Dedifferentiated amniotic fluid mesenchymal stem cell (primary cell): Measurements from ENCODE around the gene USH2A.

Experiments
- DNase-seq: peaks from one replicate; pipeline ENCODE4 v3.0.0-alpha.2; 2016; ENCODE audit errors: extremely low spot score

The USH2A gene

DNA sequence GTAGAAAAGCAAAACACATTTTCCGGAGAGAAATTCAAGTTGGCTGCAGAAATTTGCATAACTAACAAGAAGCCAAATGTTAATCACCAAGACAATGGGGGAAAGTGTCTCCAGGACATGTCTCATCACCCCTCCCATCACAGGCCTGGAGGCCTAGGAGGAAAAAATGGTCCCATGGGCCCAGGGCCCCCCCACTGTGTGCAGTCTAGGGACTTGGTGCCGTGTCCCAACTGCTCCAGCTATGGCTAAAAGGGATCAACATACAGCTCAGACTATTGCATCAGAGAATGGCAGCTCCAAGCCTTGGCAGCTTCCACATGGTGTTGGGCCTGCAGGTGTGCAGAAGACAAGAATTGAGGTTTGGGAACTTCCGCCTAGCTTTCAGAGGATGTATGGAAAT is 138.2 kb downstream of the USH2A start:
- no peak for DNase-seq

DNA sequence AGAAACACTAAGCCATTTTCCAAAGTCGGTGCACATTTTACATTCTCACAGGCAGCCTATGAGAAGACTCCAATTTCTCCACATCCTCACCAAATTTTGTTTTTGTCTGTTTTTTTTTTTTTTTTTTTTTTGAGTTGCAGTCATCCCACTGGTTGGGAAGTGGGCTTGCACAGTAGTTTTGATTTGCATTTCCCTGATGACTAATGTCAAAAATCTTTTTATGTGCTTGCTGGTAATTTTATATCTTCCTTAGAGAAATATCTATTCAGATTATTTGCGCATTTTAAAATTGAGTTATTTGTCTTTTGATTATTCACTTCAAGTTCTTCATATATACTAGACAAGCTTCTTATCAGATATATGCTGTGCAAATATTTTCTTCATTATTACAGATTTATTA is 141.5 kb downstream of the USH2A start:
- DNase-seq, result no peak

DNA sequence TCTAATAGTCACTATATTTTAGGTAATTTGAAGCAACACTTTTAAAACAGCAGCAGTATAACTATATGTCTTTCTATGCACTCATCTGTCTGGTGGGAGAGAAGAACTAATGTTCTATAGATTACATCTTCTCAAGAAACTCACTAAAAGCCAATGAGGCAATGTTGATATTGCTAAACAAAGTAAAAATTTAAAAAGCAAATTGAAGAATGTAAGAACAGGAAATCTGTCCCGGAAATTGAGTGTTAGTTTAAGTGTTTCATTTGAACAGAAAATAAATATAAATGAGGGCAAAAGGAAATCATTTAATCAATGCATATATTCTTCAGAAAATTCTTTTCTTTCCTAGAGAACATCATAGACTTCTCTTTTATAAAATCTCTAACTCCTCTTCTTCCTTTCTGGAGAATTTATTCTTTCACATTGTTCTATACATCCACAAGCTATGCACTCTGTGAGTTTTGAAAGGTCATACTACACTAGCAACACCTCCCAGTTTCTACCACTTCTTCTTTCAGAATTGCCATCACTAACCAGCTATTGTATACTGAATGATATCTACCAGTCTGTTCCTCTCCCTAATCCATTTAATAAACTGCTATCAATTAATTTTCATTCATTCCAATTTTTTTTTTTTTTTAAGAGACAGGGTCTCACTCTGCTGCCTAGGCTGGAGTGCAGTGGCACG is 153.0 kb downstream of the USH2A start:
- DNase-seq, result no peak

DNA sequence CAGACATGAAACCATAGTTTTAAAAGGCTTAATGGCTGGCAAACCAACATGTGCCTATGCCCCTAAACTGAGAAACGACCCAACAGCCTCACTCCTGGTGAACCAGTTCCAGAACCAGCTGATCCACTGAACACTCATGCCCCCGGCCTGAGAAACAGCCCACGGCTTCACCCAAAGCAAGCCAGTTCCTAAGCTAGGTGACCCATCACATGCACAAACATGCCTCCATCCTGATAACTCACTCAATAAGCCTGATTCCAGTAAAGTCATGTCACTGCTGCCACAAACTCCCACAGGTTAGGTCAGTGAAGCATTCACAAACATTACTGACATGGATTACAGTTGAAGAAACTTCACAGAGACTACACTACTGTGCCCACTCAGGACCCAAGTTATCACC is 161.6 kb downstream of the USH2A start:
- no peak for DNase-seq

DNA sequence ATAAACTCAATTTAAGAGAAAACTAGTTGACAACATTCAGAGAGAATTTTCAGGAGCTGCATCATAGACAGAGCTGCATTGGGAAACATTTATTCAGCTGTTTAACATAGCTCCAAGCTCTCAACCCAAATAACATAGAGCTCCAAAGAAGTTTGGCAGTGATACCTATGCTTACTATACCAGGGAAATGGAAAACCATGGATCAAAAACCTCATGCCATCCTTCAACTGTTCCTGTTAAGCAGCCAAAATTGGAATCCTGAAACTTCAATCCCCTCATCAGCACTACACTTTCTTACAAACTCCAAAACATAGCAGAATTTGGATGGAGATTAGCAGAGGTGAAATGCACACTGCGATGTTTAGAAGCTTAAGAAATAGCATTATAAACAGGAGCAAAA is 164.4 kb downstream of the USH2A start:
- no peak for DNase-seq

DNA sequence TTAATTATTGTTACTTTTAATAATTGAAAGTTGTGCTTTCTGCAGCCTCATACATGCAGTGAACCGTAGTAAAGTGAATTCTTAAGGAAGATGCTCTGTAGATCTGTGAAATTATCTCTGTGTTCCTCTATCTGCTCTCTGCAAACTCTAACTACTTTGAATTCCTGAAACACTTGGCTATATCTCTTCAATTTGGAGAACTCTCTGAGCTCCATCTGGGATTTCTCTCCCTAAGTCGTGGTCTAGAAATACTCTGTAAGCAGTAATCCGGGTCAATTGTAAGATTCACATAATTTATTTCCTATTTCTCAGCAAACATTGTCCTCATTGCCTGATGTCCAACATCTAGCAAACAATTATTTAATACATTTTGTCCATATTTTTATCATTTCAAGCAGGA is 164.9 kb downstream of the USH2A start:
- DNase-seq, result no peak

DNA sequence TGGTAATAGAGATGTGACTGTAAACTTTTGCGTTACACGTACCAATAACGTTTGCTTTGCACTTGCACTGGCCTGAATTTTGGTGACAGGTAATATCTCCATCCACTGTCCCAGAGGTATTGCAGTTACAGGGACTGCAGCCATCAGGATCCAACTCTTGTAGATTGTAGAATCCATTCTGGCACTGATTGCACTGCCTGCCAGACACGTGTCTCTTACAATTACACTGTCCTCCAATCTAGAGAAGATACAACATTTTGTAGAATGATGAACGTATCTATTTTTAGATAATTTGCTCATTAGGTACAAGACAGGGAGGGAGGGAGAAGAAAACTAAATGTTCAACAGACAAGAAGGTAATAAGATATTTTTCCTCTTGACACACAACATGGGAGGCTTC is 172.4 kb downstream of the USH2A start:
- no peak for DNase-seq

DNA sequence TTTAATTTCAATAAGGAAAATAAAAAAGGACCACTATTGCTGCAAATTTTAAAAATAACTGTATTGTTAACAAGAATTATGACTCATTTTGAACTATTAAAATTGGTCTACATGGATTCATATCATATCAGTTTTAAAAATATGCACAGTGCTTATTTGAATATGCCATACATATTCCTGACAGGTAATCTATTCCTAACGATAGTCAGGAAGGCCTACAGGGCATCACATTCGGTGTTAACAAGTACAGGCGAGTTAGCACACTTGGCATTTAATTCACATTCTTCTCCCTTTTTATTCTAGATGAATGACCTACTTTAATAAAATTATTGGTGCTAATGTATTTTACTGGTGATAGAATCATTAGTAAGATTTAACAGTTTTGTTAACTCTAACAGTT is 174.6 kb downstream of the USH2A start:
- no peak for DNase-seq

DNA sequence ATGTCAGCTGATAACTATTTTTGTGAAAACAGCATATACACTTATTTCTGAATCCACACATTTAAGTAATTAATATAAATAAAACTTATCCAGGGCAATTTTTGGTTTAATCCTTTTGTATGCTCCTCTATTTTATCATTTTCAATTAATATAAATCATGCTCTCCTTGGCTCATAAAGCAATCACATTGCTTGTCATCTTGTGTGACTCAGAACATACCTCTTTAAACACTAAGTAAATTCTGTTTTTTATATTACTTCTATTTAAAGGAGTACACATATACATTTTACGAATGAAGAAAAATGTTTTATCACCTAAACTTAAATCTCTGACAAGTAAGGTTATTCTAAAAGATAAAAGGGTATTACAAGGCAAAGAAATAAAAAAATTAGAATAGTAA is 175.3 kb downstream of the USH2A start:
- DNase-seq, result no peak

DNA sequence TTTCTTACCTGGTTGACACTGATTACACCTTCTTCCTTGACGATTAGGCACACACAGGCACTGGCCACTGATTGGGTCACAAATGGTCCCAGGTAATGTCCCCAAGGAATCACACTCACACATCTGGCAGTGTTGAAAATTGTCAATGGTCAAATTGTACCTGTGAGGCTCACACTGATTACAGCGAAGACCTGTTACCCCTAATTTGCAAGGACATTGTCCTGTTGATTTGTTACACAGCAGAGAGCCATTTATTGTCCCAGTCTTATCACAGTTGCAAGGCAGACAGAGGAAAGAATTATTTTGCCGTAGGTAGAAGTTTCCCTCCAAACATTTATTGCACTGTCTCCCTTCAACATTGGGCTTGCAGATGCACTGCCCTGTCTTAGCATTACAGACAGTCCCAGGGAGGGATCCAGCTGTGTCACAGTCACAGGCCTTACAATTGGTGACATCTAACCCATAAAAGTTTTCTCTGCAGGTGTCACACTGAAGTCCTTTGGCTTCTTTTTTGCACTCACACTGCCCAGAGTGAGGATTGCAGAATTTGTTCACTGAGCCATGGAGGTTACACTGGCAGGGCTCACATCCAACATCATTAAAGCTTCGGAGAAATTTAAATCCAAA is 176.6 kb downstream of the USH2A start:
- DNase-seq, result no peak

DNA sequence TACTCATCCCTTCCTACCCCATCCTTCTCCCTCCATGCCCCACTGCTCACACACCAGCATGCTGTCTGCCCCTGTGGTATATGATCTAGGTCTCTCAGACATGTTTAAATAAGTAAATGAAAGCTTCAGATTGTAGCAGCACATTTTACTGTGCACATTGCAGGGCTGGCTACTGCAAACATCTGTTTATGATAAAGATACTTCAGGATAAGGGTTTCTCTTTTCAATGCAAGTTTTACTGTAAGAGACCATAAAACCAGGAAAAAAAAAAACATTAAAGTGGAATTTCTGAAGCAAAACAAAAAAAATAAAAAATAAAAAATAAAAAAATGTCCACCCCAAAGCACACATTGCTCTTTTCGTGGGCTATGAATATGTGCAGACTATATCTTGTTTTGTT is 184.4 kb downstream of the USH2A start:
- DNase-seq, result no peak

DNA sequence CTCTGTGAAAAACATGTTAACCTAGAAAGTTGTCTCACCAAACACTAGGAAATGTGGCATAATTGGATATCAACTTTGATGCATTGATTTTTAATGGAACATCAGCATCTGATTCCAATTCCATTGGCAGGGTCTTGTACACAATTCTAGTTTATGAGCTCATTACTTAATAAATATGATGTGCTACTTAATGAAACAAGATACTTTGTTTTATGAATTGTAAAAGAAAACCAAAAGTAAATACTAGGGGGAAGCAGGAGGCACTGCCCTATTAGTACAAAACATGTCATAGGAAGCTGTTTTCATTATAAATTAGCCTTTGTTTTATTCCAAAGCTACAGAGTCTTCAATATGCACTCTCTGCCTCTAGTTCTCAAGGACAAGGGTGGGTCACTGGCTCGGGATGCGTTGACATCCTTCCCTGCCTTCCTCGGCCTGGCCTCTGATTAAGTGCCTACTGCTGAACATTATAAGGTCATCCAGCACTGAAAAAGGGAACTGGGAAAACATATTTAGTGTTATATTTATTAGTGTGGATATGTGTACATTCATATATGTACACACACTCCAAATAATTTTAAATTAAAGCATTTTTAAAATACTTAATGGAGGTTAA is 185.2 kb downstream of the USH2A start:
- no peak for DNase-seq

DNA sequence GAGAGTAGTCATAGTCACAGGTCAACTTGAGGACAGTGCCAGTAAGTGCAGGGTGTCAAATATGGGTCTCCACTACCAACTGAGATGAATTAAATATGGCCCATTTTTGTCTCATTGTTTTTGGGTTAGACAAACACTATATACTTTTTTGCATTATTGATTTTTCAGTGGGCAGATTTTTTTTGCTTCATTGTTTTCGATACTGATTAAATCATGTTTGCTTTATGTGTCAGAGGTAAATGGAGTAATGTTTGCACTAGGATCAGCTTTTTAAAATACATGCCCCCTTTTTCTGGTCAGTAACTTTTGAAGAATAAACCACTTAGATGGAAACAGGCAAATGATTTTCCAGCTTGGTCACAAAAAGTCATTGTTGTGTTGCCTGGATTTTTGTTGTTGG is 199.0 kb downstream of the USH2A start:
- no peak for DNase-seq

DNA sequence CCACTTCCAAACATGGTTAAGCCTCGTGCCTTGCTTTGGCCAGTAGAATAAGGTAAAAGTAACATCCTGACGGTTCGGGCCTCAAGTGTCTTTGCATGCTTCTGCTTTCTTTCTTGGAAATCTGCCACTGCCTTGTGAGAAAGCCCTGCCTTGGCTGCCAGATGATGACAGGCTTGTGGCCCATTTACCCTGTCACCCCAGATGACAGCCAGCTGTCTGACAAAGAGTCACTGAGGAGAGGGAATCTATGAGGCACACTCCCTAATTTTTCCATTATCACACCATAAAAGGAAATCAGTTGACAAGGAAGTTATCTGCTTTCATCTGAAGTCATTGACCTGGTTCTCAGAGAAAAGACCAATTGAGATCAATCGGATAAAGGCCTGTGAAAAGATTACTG is 199.8 kb downstream of the USH2A start:
- no peak for DNase-seq

DNA sequence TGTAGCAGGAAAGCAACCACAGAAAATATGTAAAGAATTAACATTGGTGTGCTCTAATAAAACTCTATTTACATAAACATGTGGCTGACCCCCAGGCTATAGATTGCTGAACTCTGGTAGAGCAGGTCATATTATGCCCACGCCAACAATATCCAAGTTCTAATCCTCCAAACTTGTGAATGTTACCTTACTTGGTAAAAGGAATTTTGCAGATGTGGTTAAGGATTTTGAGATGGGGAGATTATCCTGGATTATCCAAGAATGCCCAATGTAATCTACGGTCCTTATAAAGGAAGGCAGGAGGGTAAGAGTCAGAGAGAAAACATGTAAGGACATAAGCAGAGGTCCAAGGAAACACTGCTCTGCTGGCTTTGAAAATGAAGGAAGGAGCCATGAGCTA is 201.0 kb downstream of the USH2A start:
- no peak for DNase-seq

DNA sequence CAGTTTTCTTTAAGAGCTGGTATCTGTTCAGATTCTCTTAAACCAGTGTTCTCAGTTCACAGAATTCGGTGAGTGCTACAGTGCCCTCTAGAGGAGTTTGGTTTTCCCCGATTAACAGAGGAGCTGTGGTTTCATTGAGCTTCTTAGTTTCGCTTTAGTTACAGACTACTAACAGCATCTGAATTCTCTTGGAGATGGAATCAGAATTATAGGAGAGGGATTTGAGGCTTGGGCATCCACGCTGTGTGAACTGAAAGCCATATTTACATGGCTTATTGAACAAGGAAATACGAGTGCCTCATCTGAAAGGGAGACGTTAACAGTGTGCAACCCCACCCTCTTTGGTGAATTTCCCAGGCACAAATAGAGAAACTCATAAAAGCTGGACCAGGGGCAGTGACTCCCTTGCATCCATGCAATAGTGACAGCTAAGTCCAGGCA is 202.0 kb downstream of the USH2A start:
- peak; percentile 92 for DNase-seq

DNA sequence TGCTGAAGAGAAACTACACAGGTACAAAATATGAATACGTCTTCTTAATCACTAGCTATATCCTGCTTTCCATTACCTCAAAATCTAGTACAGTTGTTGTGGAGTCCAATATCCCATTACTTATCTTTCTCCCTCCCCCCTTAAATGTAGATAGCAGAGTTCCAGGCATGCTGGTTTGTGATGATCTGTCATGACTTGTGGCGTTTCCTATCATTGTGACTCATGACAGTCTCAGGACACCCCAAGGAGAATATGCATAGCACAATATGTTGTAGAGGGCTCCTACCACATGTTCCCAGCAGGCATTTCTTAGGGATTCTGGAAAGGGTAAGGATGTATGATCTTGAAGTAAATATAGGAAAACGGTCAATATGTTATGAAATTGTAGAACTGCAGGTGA is 206.9 kb downstream of the USH2A start:
- DNase-seq, result no peak

DNA sequence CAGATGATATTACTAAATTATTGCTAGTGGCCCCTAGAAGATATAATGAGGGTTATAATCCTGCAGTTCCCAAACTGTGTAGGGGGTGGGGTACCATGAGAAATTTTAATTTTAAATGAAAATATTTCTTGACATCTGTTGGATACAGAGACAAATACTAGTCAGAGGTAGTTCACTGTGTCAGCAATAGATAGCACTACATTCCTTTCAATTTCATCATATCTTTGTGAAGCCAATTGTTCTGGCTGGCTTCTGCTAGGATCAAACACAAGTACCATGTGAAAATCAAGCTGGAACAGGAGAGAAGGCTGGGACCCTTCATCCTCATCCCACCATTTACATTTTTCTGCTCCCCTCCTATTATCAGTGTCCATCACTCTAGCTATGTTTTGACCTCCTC is 208.1 kb downstream of the USH2A start:
- no peak for DNase-seq

DNA sequence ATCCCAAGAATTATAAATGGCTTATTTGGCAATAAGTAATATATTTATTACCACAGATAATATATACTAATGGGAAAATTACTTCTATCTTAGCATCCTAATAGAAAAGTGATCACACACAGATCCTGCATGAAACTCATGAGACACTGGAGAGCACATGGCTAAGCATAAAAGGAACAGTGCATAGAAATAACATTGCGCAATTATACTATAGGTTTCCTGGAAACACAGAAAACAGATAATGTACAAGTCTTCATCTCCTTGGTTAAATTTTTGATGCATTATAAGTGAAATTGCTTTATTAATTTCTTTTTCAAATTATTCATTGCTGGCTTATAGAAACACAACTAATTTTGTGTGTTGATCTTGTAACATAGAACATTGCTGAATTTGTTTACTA is 210.4 kb downstream of the USH2A start:
- DNase-seq, result no peak

DNA sequence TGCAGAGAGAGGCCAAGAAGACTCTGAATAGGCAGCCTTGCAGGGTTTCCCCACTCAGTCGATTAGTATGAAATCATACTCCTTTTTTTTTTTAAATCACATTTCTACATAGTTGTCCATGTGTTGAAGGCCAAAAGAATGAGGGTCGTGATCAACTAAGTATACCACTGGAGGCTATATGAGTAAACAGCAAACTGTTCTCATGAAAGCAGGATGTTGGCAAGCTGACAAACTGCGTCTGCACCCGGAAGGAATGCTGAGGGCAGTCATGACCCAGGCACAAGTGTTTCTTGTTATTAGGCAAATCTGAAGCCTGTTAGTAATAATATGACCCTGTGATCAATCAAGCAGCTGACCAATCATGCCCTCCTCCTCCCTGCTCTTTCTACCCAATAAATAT is 213.2 kb downstream of the USH2A start:
- no peak for DNase-seq

DNA sequence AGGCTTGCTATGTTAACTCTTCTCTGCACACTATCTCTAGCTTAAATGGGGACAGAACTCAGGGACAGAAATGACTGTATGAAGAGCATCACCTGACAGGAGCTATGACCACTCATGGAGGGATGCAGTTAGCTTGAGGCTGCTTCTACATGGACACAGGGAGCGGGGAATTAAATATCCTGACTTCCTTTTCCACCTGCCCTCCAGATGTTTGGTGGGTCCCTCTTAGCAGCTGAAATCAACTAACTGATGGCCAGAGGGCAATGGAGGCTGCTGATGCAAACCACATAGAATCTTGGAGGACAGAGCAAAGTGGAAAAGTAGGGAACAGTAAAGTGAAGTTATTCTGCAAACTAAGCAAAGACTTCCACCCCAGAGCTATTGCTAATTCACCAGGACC is 214.1 kb downstream of the USH2A start:
- DNase-seq, result no peak

DNA sequence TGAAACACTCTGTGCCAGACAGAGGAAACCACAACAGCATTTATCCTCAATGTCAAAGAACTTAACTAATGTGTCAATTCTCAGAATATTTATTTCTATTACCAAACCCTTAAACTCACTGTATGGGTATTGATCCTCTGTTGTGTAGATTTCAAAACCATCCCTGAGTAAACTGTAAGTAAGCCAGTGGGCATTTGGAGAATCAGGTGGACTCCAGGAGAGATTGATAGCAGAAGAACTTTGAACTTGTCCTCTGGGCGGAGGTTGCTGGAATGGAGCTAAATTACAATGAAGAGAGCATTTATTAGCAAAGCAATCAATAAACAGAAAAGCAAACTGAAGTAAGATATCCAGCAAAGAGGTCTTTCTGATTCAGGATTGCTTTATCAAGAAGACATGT is 216.1 kb downstream of the USH2A start:
- no peak for DNase-seq

DNA sequence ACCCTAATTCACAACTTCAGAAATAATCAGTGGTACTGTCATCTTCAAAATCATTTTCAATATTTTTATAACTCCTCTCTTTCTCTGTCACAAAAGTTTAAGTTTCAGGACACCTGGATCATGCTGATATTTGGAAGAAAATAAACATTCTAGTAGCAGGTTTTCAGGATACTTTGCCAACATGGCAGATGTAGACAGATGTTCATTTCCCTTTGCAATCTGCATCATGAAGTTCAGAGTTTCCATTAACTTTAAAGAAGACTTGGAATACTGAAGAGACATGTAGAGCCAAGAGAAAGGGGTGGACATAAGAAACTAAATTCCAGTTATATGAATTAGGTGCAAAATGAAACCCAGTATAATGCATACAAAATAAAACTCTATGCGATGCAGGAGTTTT is 218.1 kb downstream of the USH2A start:
- DNase-seq, result no peak

DNA sequence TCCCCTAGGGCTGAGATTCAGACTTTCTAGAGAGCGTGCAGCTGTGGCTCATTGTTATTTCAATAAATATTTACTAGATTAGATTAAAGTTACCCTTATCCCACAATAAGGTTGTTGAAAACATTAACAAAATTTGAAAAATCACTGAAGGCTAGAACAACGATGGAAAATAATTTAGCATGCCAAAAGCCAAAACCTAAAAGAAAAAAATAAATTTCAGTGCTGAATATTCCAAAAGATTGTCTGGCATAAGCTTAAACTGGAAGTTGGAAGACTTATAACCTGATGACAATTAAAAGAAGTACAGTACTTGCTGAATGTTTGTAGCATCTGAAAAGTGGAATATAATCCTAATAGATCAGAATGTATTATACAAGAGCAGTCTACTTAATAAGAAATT is 221.3 kb downstream of the USH2A start:
- no peak for DNase-seq
